Measurements from ENCODE around the gene SLFN14.

SLFN14 gene

GRCh38 chr17:35560703-35561102, at the start of gene SLFN14:
SLFN14 (minus strand) TSS chr17:35560819; CDS start chr17:35558062, 2,757 bp downstream.
- Histone ChIP-seq H3K9ac (ENCODE audit: low read length) (no peak within 1 kb of the TSS), H3K4me1 (ENCODE audit: control insufficient read depth, low read depth, low read length) (no peaks in the 10 kb centered on the region), H3K27ac (ENCODE audit: low read length) (no peak within 1 kb of the TSS), H3K36me3 (ENCODE audit: control insufficient read depth, low read depth, low read length) (no peaks in the 10 kb centered on the region), H3K4me3 (ENCODE audit: low read length) (no peak within 1 kb of the TSS), H3K27me3 (ENCODE audit: control insufficient read depth, insufficient read depth, low read length) (peaks cover 21% of the 10 kb centered on the region), H3K9me3 (ENCODE audit: control insufficient read depth, low read depth, low read length) (no peaks in the 10 kb centered on the region)

DNA sequence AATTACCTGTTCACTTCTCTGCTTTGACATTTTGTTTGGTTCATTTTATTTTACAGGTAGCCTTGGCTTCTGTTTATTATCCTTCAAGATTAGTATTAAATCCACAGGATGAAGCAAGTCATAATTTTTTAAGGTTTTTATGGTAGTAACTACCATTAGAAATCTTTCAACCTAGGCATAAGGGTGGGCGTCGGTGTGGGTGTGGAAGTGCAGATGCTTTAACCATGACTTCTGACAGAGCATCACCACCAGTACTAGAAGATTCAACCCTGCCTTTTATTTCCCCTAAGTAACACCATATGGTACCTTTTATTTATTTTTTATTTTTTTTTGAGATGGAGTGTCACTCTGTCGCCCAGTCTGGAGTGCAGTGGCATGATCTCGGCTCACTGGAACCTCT, 49.2 kb upstream of the SLFN14 start:
- H3K27me3 ChIP-seq (ENCODE audit: control insufficient read depth, insufficient read depth, low read length), result no peaks in the 10 kb centered on the region
- no peak overlapping the region for H3K27ac ChIP-seq (ENCODE audit: low read length)
- H3K4me1 ChIP-seq (ENCODE audit: control insufficient read depth, low read depth, low read length), result no peaks in the 10 kb centered on the region
- no peak overlapping the region for H3K9ac ChIP-seq (ENCODE audit: low read length)
- peaks cover 35% of the 10 kb centered on the region for H3K36me3 ChIP-seq (ENCODE audit: control insufficient read depth, low read depth, low read length)
- H3K9me3 ChIP-seq (ENCODE audit: control insufficient read depth, low read depth, low read length), result no peaks in the 10 kb centered on the region
- H3K4me3 ChIP-seq (ENCODE audit: low read length), result no peak overlapping the region

DNA sequence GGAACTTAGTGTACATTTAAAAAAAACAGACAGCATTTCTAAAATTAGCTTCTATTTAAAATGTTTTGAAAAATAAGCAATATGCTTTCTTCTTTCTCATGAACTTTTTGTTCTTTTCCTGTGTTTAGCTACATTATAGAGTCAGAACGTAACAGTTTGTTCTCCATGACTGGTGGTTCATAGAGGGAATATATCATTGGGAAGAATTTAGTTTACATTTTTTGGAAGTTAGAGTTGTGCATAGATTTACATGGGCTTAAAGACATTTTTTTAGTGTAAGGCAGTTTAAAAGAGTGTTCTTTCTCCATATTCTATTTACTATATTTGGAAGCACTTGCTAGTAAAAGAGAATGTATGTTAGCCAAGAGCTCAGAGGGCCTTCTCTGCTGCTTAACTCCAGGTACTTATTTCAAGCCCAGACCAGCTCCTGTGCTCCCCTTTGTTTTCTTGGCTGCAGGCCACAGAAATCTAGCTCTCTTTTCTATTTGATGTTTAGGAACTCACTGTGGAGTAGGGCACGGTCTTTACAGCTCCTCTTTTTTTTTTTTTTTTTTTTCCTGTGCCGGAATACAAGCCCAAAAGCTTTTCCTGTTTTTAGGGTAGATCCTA, 46.7 kb upstream of the SLFN14 start:
- H3K9ac ChIP-seq (ENCODE audit: low read length), result no peak overlapping the region
- peaks cover 39% of the 10 kb centered on the region for H3K36me3 ChIP-seq (ENCODE audit: control insufficient read depth, low read depth, low read length)
- H3K9me3 ChIP-seq (ENCODE audit: control insufficient read depth, low read depth, low read length), result no peaks in the 10 kb centered on the region
- no peaks in the 10 kb centered on the region for H3K27me3 ChIP-seq (ENCODE audit: control insufficient read depth, insufficient read depth, low read length)
- no peak overlapping the region for H3K4me3 ChIP-seq (ENCODE audit: low read length)
- H3K4me1 ChIP-seq (ENCODE audit: control insufficient read depth, low read depth, low read length), result no peaks in the 10 kb centered on the region
- H3K27ac ChIP-seq (ENCODE audit: low read length), result no peak overlapping the region

DNA sequence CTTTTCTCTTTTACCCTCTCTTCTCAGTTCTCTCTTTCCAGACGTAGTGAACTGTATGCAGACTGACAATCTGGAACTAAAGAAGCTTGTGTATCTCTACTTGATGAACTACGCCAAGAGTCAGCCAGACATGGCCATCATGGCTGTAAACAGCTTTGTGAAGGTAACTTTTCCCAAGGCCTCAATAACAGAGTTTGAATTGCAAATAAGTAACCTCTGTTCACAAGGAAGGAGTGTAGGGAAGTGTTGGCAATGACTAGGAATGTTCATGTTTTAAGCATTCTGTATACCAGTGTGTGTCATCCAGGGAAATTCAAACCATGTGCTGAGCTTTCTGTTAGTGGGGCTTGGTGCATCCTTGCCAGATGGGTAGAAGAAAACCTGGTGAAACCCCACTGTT, 45.1 kb upstream of the SLFN14 start:
- Histone ChIP-seq H3K27me3 (ENCODE audit: control insufficient read depth, insufficient read depth, low read length) (no peaks in the 10 kb centered on the region), H3K9ac (ENCODE audit: low read length) (no peak overlapping the region), H3K36me3 (ENCODE audit: control insufficient read depth, low read depth, low read length) (peaks cover 49% of the 10 kb centered on the region), H3K27ac (ENCODE audit: low read length) (no peak overlapping the region), H3K9me3 (ENCODE audit: control insufficient read depth, low read depth, low read length) (no peaks in the 10 kb centered on the region), H3K4me3 (ENCODE audit: low read length) (no peak overlapping the region), H3K4me1 (ENCODE audit: control insufficient read depth, low read depth, low read length) (no peaks in the 10 kb centered on the region)

DNA sequence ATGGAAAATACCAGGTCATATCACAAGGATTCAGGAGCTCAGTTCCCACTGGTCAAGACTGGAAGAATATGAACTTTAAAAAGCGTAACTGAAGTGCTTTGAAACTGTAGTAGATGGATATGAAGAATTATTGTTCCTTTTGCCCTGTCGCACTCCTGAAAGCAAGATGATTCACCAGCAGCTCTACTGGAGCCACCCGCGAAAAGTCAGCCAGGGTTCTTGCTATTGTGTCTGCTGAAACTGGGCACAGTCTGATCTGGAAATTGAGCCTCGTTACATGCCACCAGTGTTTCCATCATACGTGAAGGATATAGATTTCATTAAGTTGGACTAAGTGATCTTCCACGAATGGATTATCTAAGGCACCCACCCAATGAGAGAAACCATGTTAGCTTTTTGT, 43.1 kb upstream of the SLFN14 start:
- Histone ChIP-seq H3K27ac (ENCODE audit: low read length) (no peak overlapping the region), H3K27me3 (ENCODE audit: control insufficient read depth, insufficient read depth, low read length) (no peaks in the 10 kb centered on the region), H3K9ac (ENCODE audit: low read length) (no peak overlapping the region), H3K36me3 (ENCODE audit: control insufficient read depth, low read depth, low read length) (peaks cover 52% of the 10 kb centered on the region), H3K9me3 (ENCODE audit: control insufficient read depth, low read depth, low read length) (no peaks in the 10 kb centered on the region), H3K4me3 (ENCODE audit: low read length) (no peak overlapping the region), H3K4me1 (ENCODE audit: control insufficient read depth, low read depth, low read length) (no peaks in the 10 kb centered on the region)

DNA sequence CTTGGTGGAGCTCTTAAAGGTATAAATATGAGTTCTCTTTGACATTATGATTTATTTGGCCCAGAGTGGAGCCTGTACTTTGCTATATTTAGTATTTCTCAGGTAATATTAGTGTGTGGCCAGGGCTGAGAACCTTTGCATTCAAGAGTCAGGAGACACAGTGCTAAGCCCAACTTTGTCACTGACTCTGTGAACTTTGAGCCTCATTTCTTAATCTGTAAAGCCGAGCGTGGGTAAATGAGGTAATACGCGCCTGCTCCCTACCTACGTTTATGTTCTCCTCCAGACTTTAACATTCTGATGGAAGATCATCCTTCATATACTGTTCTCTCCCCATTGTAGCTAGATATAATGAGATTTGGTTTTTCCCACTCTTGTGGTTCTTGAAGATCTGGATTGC, 37.0 kb upstream of the SLFN14 start:
- H3K36me3 ChIP-seq (ENCODE audit: control insufficient read depth, low read depth, low read length), result peaks cover 50% of the 10 kb centered on the region
- no peaks in the 10 kb centered on the region for H3K27me3 ChIP-seq (ENCODE audit: control insufficient read depth, insufficient read depth, low read length)
- no peaks in the 10 kb centered on the region for H3K4me1 ChIP-seq (ENCODE audit: control insufficient read depth, low read depth, low read length)
- no peak overlapping the region for H3K27ac ChIP-seq (ENCODE audit: low read length)
- H3K9ac ChIP-seq (ENCODE audit: low read length), result no peak overlapping the region
- peaks cover 2% of the 10 kb centered on the region for H3K9me3 ChIP-seq (ENCODE audit: control insufficient read depth, low read depth, low read length)
- no peak overlapping the region for H3K4me3 ChIP-seq (ENCODE audit: low read length)

DNA sequence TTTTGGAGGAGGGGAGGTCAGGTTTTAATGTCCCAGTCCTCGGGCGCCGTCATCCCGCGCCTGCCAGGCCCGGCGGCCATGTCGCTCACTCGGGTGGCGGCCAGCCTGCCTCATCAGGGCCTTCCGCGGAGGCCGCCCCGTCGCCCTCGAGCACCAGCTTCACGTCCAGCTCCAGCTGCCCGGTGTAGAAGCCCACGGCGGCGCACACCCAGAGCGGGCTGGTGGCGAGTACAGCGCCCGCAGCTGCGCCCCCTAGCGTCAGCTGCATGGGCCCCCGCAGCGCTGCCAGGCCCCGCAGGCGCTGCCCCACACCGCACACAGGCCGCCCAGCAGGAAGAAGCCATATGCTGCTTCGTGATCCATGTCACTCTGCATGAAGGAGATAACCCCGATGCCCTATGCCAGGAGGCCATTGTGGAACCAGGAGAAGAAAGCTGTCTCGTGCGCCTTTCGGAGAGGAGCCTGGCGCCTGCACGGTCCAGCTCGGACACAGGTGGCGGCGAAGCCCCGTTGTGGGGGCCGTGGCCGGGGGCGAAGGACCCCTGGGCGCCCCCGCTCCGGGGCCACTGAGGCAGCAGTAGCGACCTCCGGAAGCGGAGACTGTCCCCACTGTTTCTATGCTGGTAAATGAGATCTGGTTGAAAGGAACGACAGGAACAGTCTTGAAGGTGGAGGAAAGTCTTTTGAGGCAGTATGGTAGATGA, 36.1 kb upstream of the SLFN14 start:
- no peak overlapping the region for H3K27ac ChIP-seq (ENCODE audit: low read length)
- peaks cover 50% of the 10 kb centered on the region for H3K36me3 ChIP-seq (ENCODE audit: control insufficient read depth, low read depth, low read length)
- H3K9ac ChIP-seq (ENCODE audit: low read length), result no peak overlapping the region
- H3K4me1 ChIP-seq (ENCODE audit: control insufficient read depth, low read depth, low read length), result no peaks in the 10 kb centered on the region
- no peak overlapping the region for H3K4me3 ChIP-seq (ENCODE audit: low read length)
- no peaks in the 10 kb centered on the region for H3K27me3 ChIP-seq (ENCODE audit: control insufficient read depth, insufficient read depth, low read length)
- H3K9me3 ChIP-seq (ENCODE audit: control insufficient read depth, low read depth, low read length), result peaks cover 2% of the 10 kb centered on the region

DNA sequence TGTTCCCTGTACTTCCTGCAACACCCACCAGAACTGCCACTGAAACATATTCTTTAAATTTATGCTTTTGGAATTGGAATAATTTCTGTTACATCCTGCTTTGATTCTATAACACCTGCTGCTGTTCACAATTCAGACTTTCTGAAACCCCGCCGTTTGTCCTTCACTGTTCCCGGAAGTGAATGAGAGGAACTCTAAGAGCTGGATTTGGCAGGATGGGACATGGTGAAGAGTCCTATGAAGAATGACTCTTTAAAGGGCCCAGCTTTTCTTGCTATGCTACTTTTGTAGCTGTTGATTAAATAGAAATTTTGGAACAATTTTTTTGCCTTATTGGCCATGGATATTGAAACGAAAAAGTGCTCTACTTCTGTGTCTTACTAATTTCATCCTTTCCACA, 35.5 kb upstream of the SLFN14 start:
- no peaks in the 10 kb centered on the region for H3K27me3 ChIP-seq (ENCODE audit: control insufficient read depth, insufficient read depth, low read length)
- peaks cover 2% of the 10 kb centered on the region for H3K9me3 ChIP-seq (ENCODE audit: control insufficient read depth, low read depth, low read length)
- H3K4me3 ChIP-seq (ENCODE audit: low read length), result no peak overlapping the region
- no peak overlapping the region for H3K9ac ChIP-seq (ENCODE audit: low read length)
- no peak overlapping the region for H3K27ac ChIP-seq (ENCODE audit: low read length)
- no peaks in the 10 kb centered on the region for H3K4me1 ChIP-seq (ENCODE audit: control insufficient read depth, low read depth, low read length)
- peaks cover 44% of the 10 kb centered on the region for H3K36me3 ChIP-seq (ENCODE audit: control insufficient read depth, low read depth, low read length)

GRCh38 chr17:35588196-35588920, 27.7 kb upstream of the SLFN14 start:
- H3K4me3 ChIP-seq (ENCODE audit: low read length), result peak overlapping the region; percentile 92
- peak overlapping the region; percentile 73 for H3K9ac ChIP-seq (ENCODE audit: low read length)
- H3K27me3 ChIP-seq (ENCODE audit: control insufficient read depth, insufficient read depth, low read length), result no peaks in the 10 kb centered on the region
- H3K9me3 ChIP-seq (ENCODE audit: control insufficient read depth, low read depth, low read length), result no peaks in the 10 kb centered on the region
- no peaks in the 10 kb centered on the region for H3K36me3 ChIP-seq (ENCODE audit: control insufficient read depth, low read depth, low read length)
- no peak overlapping the region for H3K27ac ChIP-seq (ENCODE audit: low read length)
- peaks cover 6% of the 10 kb centered on the region for H3K4me1 ChIP-seq (ENCODE audit: control insufficient read depth, low read depth, low read length)

- Histone ChIP-seq H3K4me3 (ENCODE audit: low read length) (peak within 1 kb of the TSS; percentile 92), H3K9ac (ENCODE audit: low read length) (peak within 1 kb of the TSS; percentile 73), H3K27me3 (ENCODE audit: control insufficient read depth, insufficient read depth, low read length) (no peaks in the 10 kb centered on the region), H3K4me1 (ENCODE audit: control insufficient read depth, low read depth, low read length) (peaks cover 6% of the 10 kb centered on the region), H3K9me3 (ENCODE audit: control insufficient read depth, low read depth, low read length) (no peaks in the 10 kb centered on the region), H3K36me3 (ENCODE audit: control insufficient read depth, low read depth, low read length) (no peaks in the 10 kb centered on the region), H3K27ac (ENCODE audit: low read length) (peak within 1 kb of the TSS; percentile 62)
Observed at GRCh38 chr17:35587074-35587961, 26.7 kb upstream of the SLFN14 start, which contains the start of gene AP2B1. AP2B1 (plus strand) TSS chr17:35587322; CDS start chr17:35594031, 6,709 bp downstream.

GRCh38 chr17:35586569-35587073, 26.0 kb upstream of the SLFN14 start:
- peak overlapping the region; percentile 43 for H3K27ac ChIP-seq (ENCODE audit: low read length)
- H3K27me3 ChIP-seq (ENCODE audit: control insufficient read depth, insufficient read depth, low read length), result no peaks in the 10 kb centered on the region
- peak overlapping the region; percentile 73 for H3K9ac ChIP-seq (ENCODE audit: low read length)
- peak overlapping the region; percentile 92 for H3K4me3 ChIP-seq (ENCODE audit: low read length)
- H3K4me1 ChIP-seq (ENCODE audit: control insufficient read depth, low read depth, low read length), result peaks cover 6% of the 10 kb centered on the region
- no peaks in the 10 kb centered on the region for H3K9me3 ChIP-seq (ENCODE audit: control insufficient read depth, low read depth, low read length)
- H3K36me3 ChIP-seq (ENCODE audit: control insufficient read depth, low read depth, low read length), result no peaks in the 10 kb centered on the region
